Fibroblast of villous mesenchyme (primary cell): ENCODE results near the gene TAS1R1. TPM values are rescaled to one million over a fixed set of nuclear protein-coding genes. Genes with fewer than 3 reads are reported as not detected.

Experiments used
- DNase-seq: peaks from one replicate; pipeline ENCODE4 v3.0.0-alpha.2; 2010; ENCODE audit warnings: low read depth
- H3K4me3 ChIP-seq: 2 replicates; pipeline ENCODE4 v1.5.1; 2011; ENCODE audit warnings: low read depth, mild to moderate bottlenecking, low read length
- CTCF ChIP-seq: IDR thresholded peaks from 2 replicates; pipeline ENCODE4 v1.5.1; 2012; ENCODE audit warnings: low read depth, mild to moderate bottlenecking, low read length; ENCODE audit not compliant: insufficient read depth
- total RNA-seq: library from RNA; depleted of rRNA; stranded (reverse); fragments of >200 nt; gene quantifications from 2 replicates; pipeline ENCODE4 v1.2.3, GENCODE V29; 2012

TAS1R1 gene
- under 0.01 TPM in 1 of 2 replicates, not detected in the other for total RNA-seq

- H3K4me3 ChIP-seq = peak within 1 kb of the TSS; percentile 98
- DNase-seq = no peak
- TF ChIP-seq CTCF = no peak
These were observed at the start of gene TAS1R1 for GRCh38 chr1:6554907-6555778. Gene TAS1R1 (plus strand): TSS chr1:6555307. CDS start chr1:6555374, 67 bp downstream.

GRCh38 chr1:6505367-6506209, 49.5 kb upstream of the TAS1R1 start:
- no peak for DNase-seq
- no peak overlapping the region for H3K4me3 ChIP-seq
- TF ChIP-seq CTCF = no peak

- H3K4me3 ChIP-seq = no peak overlapping the region
- no peak for TF ChIP-seq CTCF
- DNase-seq = no peak
These were observed 48.7 kb upstream of the TAS1R1 start for GRCh38 chr1:6506210-6507036.

- no peak for TF ChIP-seq CTCF
- H3K4me3 ChIP-seq = no peak overlapping the region
- DNase-seq = no peak
These were observed 48.1 kb upstream of the TAS1R1 start for GRCh38 chr1:6507037-6507428.

GRCh38 chr1:6507461-6507911, 47.6 kb upstream of the TAS1R1 start:
- H3K4me3 ChIP-seq = no peak overlapping the region
- no peak for TF ChIP-seq CTCF
- no peak for DNase-seq

- TF ChIP-seq CTCF = no peak
- DNase-seq = no peak
- H3K4me3 ChIP-seq = no peak overlapping the region
These were observed 46.8 kb upstream of the TAS1R1 start for GRCh38 chr1:6508154-6508815.
